GM13976 (cell line): ENCODE measurements around the gene TRABD.

ENCODE experiments used
- DNase-seq: peaks from one replicate; pipeline ENCODE4 v3.0.0; 2012; ENCODE audit warnings: low spot score
- in situ Hi-C: fragments of 300-500 bp; cut with MboI; formaldehyde crosslinking; loops from one replicate; pipeline ENCODE4 v1.12.0; 2022; ENCODE audit warnings: low sequenced_read_pairs, mixed read lengths, inconsistent platforms; ENCODE audit not compliant: unreplicated experiment
- TF ChIP-seq, protein P1 (sequence below): IDR thresholded peaks from 2 replicates; pipeline ENCODE4 v1.5.1; 2012; ENCODE audit warnings: borderline replicate concordance, mild to moderate bottlenecking; ENCODE audit not compliant: insufficient read depth; ENCODE audit errors: extremely low read depth, missing control alignments, control extremely low read depth

TRABD gene

GRCh38 chr22:50153056-50153755, 32.5 kb upstream of the TRABD start:
- in situ Hi-C loops = loop anchor here (10.0 kb wide), 1 partner anchor 52 kb away; the partner anchor contains the start of gene SELENOO

DNA sequence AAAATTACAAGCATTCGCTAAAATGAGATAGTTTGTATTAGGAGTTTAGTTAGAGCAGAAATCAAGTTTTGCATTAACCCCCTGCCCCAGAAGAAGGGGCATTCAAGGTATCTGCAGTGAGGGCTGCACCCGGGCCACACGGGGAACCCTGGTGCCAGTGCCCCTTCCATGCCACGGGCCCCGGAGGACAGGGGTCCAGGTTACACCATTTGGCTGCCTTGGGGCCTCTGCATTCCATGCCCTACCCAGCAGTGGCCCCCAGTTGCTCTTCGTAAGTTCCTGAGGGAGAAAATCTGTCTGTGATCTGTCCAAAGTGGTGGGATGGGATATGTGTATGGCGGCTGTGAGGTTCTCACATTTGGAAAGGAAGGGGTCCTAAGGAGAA, 32.0 kb upstream of the TRABD start:
- in situ Hi-C loops = loop anchor here (10.0 kb wide), 1 partner anchor 51 kb away; the partner anchor contains the start of gene SELENOO
- TF ChIP-seq, protein P1, sequence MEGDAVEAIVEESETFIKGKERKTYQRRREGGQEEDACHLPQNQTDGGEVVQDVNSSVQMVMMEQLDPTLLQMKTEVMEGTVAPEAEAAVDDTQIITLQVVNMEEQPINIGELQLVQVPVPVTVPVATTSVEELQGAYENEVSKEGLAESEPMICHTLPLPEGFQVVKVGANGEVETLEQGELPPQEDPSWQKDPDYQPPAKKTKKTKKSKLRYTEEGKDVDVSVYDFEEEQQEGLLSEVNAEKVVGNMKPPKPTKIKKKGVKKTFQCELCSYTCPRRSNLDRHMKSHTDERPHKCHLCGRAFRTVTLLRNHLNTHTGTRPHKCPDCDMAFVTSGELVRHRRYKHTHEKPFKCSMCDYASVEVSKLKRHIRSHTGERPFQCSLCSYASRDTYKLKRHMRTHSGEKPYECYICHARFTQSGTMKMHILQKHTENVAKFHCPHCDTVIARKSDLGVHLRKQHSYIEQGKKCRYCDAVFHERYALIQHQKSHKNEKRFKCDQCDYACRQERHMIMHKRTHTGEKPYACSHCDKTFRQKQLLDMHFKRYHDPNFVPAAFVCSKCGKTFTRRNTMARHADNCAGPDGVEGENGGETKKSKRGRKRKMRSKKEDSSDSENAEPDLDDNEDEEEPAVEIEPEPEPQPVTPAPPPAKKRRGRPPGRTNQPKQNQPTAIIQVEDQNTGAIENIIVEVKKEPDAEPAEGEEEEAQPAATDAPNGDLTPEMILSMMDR = no peak
- DNase-seq = peak; percentile 20

More at GRCh38 chr22:50153056-50153755, 32.5 kb upstream of the TRABD start:
- TF ChIP-seq, protein P1 = no peak
- peak; percentile 24 for DNase-seq

GRCh38 chr22:50157709-50158375, 27.9 kb upstream of the TRABD start:
- in situ Hi-C loops = loop anchor here (10.0 kb wide), 1 partner anchor 47 kb away; the partner anchor contains the start of gene SELENOO
- TF ChIP-seq, protein P1 = no peak
- no peak for DNase-seq

GRCh38 chr22:50160947-50161346, 24.8 kb upstream of the TRABD start:
- in situ Hi-C loops = no loop called here
- DNase-seq = no peak
- TF ChIP-seq, protein P1 = no peak

GRCh38 chr22:50161508-50162390, 24.0 kb upstream of the TRABD start:
- TF ChIP-seq, protein P1 = no peak
- in situ Hi-C loops = no loop called here
- no peak for DNase-seq

DNA sequence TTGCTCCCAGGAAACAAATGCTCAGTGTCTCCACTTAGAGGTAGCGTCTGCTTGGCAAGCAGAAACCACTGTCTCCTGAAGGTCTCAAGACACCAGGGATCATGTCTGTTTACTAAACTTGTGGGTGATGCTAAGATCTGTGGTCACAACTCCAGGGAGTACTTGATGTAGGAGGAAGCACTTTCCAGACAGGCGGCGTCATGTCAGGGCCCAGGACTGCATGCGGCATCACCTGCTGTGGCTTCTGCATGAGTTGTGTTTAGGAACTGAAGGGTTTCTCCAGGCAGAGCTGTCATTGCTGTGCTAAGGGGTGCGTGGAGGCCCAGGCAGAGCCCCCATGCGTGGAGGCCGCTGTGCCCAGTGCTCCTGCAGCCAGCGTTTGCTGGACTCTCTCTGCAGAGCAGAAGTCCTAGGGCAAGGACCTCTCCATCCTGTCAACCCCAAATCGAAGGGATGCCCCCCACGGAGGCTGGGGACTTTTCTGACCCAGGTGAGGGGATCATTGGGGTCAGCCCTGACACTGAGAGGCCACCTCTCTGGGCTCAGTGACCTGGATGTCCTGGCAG, 23.2 kb upstream of the TRABD start:
- in situ Hi-C loops = no loop called here
- TF ChIP-seq, protein P1 = no peak
- no peak for DNase-seq
